HepG2 (cell line): ENCODE results near the gene MCM3. TPM values are rescaled to one million over a fixed set of nuclear protein-coding genes. Genes with fewer than 3 reads are reported as not detected.

Experiments used
- ARHGAP35 ChIP-seq: sonication (generic); formaldehyde crosslinking; IDR thresholded peaks from 2 replicates; pipeline ENCODE4 v1.9.0; 2022; ENCODE audit warnings: mild to moderate bottlenecking, inconsistent platforms, moderate library complexity, missing genetic modification reagents, borderline replicate concordance
- EZH2 ChIP-seq: conservative IDR thresholded peaks from 2 replicates; pipeline ENCODE4 v1.6.1; 2012; ENCODE audit warnings: mild to moderate bottlenecking, low read depth, low read length, moderate library complexity
- MLXIP ChIP-seq: sonication (generic); formaldehyde crosslinking; IDR thresholded peaks from 2 replicates; pipeline ENCODE4 v1.9.0; 2021; ENCODE audit warnings: missing genetic modification reagents, borderline replicate concordance
- NCOA1 ChIP-seq: sonication (generic); formaldehyde crosslinking; IDR thresholded peaks from 2 replicates; pipeline ENCODE4 v1.9.0; 2021; ENCODE audit warnings: missing genetic modification reagents
- NFRKB ChIP-seq: fragments of 450-650 bp; IDR thresholded peaks from 2 replicates; pipeline ENCODE4 v1.6.1; 2017
- RAD21 ChIP-seq: fragments of 450-650 bp; formaldehyde crosslinking; IDR thresholded peaks from 2 replicates; pipeline ENCODE4 v1.5.0; 2020; ENCODE audit warnings: mild to moderate bottlenecking
- TCF12 ChIP-seq, 2 experiments: fragments of 450-650 bp in 1 of 2; sonication (generic) in 1 of 2; formaldehyde crosslinking in 1 of 2; IDR thresholded peaks; 2 replicates each; pipeline versions ENCODE4 v1.6.1 to v1.8.0; 2017 to 2022; ENCODE audit warnings: antibody characterized with exemption in 1 of 2, mild to moderate bottlenecking in 1 of 2, missing genetic modification reagents in 1 of 2, moderate library complexity in 1 of 2
- TERF1 ChIP-seq: sonication (generic); formaldehyde crosslinking; IDR thresholded peaks from 2 replicates; pipeline ENCODE4 v1.8.0; 2022; ENCODE audit warnings: mild to moderate bottlenecking, missing genetic modification reagents, moderate library complexity
- TRIM24 ChIP-seq: sonication (generic); formaldehyde crosslinking; IDR thresholded peaks from 2 replicates; pipeline ENCODE4 v1.8.0; 2022; ENCODE audit warnings: mild to moderate bottlenecking, missing genetic modification reagents
- ZNF280B ChIP-seq: sonication (generic); formaldehyde crosslinking; IDR thresholded peaks from 2 replicates; pipeline ENCODE4 v1.5.0; 2020; ENCODE audit warnings: missing genetic modification reagents, mild to moderate bottlenecking, borderline replicate concordance
- ZNF597 ChIP-seq: sonication (generic); formaldehyde crosslinking; IDR thresholded peaks from 2 replicates; pipeline ENCODE4 v1.5.0; 2020; ENCODE audit warnings: missing genetic modification reagents
- ZNF691 ChIP-seq: sonication (generic); formaldehyde crosslinking; IDR thresholded peaks from 2 replicates; pipeline ENCODE4 v1.4.0; 2020; ENCODE audit warnings: missing genetic modification reagents, low read depth, mild to moderate bottlenecking, borderline replicate concordance
- ZNF775 ChIP-seq: sonication (generic); formaldehyde crosslinking; IDR thresholded peaks from 2 replicates; pipeline ENCODE4 v1.4.0; 2020; ENCODE audit warnings: missing genetic modification reagents, mild to moderate bottlenecking, moderate library complexity, borderline replicate concordance
- ZXDC ChIP-seq: sonication (generic); formaldehyde crosslinking; IDR thresholded peaks from 2 replicates; pipeline ENCODE4 v1.5.0; 2020; ENCODE audit warnings: mild to moderate bottlenecking, missing genetic modification reagents
- polyA plus RNA-seq, 8 experiments: library from polyadenylated mRNA; depleted of rRNA in 3 of 8; stranded (reverse) in 7 of 8; unstranded in 1 of 8; fragments of >200 nt; fragmentation: Illumina TruSeq in 4 of 8; extraction: Trizol in 4 of 8; gene quantifications; 2 replicates each; pipeline versions ENCODE4 v1.2.1 to v1.2.3, GENCODE V29; 2011 to 2016; ENCODE audit warnings: low read depth in 4 of 8, missing spikeins in 1 of 8, mixed read lengths in 1 of 8; ENCODE audit not compliant: insufficient read depth in 1 of 8
- total RNA-seq, 5 experiments: library from RNA; depleted of rRNA; stranded (reverse); fragments of >200 nt; fragmentation: Illumina TruSeq; extraction: Trizol; gene quantifications; 2 replicates each; pipeline ENCODE4 v1.2.3, GENCODE V29; 2016; ENCODE audit warnings: low read depth in 1 of 5

Gene MCM3
- total and polyA plus RNA-seq, 2 of the 13 experiments (the other 11 are each of a cell fraction or from before 2014, with no cell fraction given): 164 to 288 TPM

GRCh38 chr6:52325695-52326471 is 41.3 kb upstream of the MCM3 start (continued):
- no peak; the same call in 1 of the 2 replicates for TF ChIP-seq ZNF691 (CRISPR knock-in tag)
- no peak; the same call in 1 of the 2 replicates for TF ChIP-seq ZNF280B (CRISPR knock-in tag)
- no peak for TF ChIP-seq TCF12 (IDR thresholded peaks at IDR 0.05)
- TF ChIP-seq TCF12 (CRISPR knock-in tag; IDR thresholded peaks at IDR 0.05): no peak; the same call in 1 of the 2 replicates
- TF ChIP-seq RAD21 (CRISPR knock-in tag): peak; percentile 35
- peak; percentile 10; the same call in 1 of the 2 replicates for TF ChIP-seq NCOA1 (CRISPR knock-in tag)
- no peak; the same call in 1 of the 2 replicates for TF ChIP-seq MLXIP (CRISPR knock-in tag)
- TF ChIP-seq ZXDC (CRISPR knock-in tag): no peak
- TF ChIP-seq NFRKB: no peak
- no peak for TF ChIP-seq TRIM24 (CRISPR knock-in tag)
- TF ChIP-seq ZNF775 (CRISPR knock-in tag): no peak; the same call in 1 of the 2 replicates
- TF ChIP-seq EZH2: no peak
- TF ChIP-seq ZNF597 (CRISPR knock-in tag): no peak
- TF ChIP-seq ARHGAP35 (CRISPR knock-in tag): no peak
- no peak for TF ChIP-seq TERF1 (CRISPR knock-in tag)
